HG03342 (cell line): Measurements from ENCODE around the gene BPIFA2.
"Not testable (repeated sequence)": the region's sequence is repeated elsewhere in the genome, so short reads cannot be mapped to it uniquely, and the experiment has no call there.

ENCODE experiments used
- ATAC-seq: cut with Tn5 transposase; IDR thresholded peaks from one replicate; pipeline ENCODE4 v1.9.1; 2021; ENCODE audit warnings: mild to moderate bottlenecking, moderate library complexity; ENCODE audit not compliant: unreplicated experiment

The BPIFA2 gene

GRCh38 chr20:33159713-33160112 lies 8.2 kb upstream of the BPIFA2 start:
- no peak for ATAC-seq

GRCh38 chr20:33160681-33161080 lies 7.3 kb upstream of the BPIFA2 start:
- ATAC-seq: no peak

- no peak for ATAC-seq
Measured at GRCh38 chr20:33162313-33162712, 5.6 kb upstream of the BPIFA2 start.

GRCh38 chr20:33162753-33163152 lies 5.2 kb upstream of the BPIFA2 start:
- ATAC-seq: no peak

GRCh38 chr20:33163856-33164762 lies 3.9 kb upstream of the BPIFA2 start:
- no peak for ATAC-seq

GRCh38 chr20:33164763-33165095 lies 3.2 kb upstream of the BPIFA2 start:
- ATAC-seq: no peak

- no peak for ATAC-seq
Measured at GRCh38 chr20:33165416-33166055, 2.4 kb upstream of the BPIFA2 start.

GRCh38 chr20:33166533-33167113 lies 1.3 kb upstream of the BPIFA2 start:
- ATAC-seq: no peak

- no peak for ATAC-seq
Measured at GRCh38 chr20:33169176-33169794, 1.3 kb downstream of the BPIFA2 start.

GRCh38 chr20:33172781-33173180 lies 4.8 kb downstream of the BPIFA2 start:
- no peak for ATAC-seq

- no peak for ATAC-seq
Measured at GRCh38 chr20:33175123-33175522, 7.2 kb downstream of the BPIFA2 start.

GRCh38 chr20:33176101-33176500 lies 8.1 kb downstream of the BPIFA2 start:
- ATAC-seq: no peak

GRCh38 chr20:33177866-33178265 lies 9.9 kb downstream of the BPIFA2 start:
- no peak for ATAC-seq

GRCh38 chr20:33178726-33179125 lies 10.8 kb downstream of the BPIFA2 start:
- no peak for ATAC-seq

- ATAC-seq: no peak
Measured at GRCh38 chr20:33180169-33180568, 12.2 kb downstream of the BPIFA2 start.

GRCh38 chr20:33181482-33182093 lies 13.6 kb downstream of the BPIFA2 start:
- ATAC-seq: no peak

GRCh38 chr20:33183312-33183711 lies 15.4 kb downstream of the BPIFA2 start:
- ATAC-seq: no peak

- ATAC-seq: not testable (repeated sequence)
Measured at GRCh38 chr20:33185031-33185590, 17.2 kb downstream of the BPIFA2 start.

- ATAC-seq: no peak
Measured at GRCh38 chr20:33187491-33187890, 19.5 kb downstream of the BPIFA2 start.

- ATAC-seq: no peak
Measured at GRCh38 chr20:33188421-33188820, 20.5 kb downstream of the BPIFA2 start.

GRCh38 chr20:33191484-33191883 lies 23.5 kb downstream of the BPIFA2 start:
- ATAC-seq: no peak
